HepG2 (cell line): ENCODE data around the gene HES3. TPM values are rescaled to one million over a fixed set of nuclear protein-coding genes. Genes with fewer than 3 reads are reported as not detected.
A peak's percentile ranks its signal among the peaks of the same experiment; 100 is the strongest.

Source experiments
- ATAC-seq: fragments of 200-7000 bp; cut with Tn5 transposase; 3 replicates; pipeline ENCODE4 v1.9.1; 2020; ENCODE audit warnings: mild to moderate bottlenecking, moderate library complexity
- BruUV-seq: library from RNA; stranded (reverse); fragments of 400-500 nt; replicated peaks from 2 replicates; lab custom pipeline; 2021; lab: Mats Ljungman, UMichigan
- CTCF ChIA-PET: fragments of 300-600 bp; formaldehyde crosslinking; extraction: SDS; loops from one replicate; lab custom pipeline; 2021; ENCODE audit warnings: low total read pairs, inconsistent platforms, low intra/inter-chr PET ratio; lab: Yijun Ruan, JAX
- POLR2A ChIA-PET: fragments of 350-600 bp; sonication (Branson Sonifier 250); formaldehyde crosslinking; loops from one replicate; lab custom pipeline; 2020; ENCODE audit warnings: antibody characterized with exemption, inconsistent platforms; lab: Yijun Ruan, JAX
- DNase-seq: peaks from one replicate; pipeline ENCODE4 v3.0.0-alpha.2; 2015; ENCODE audit warnings: low spot score
- FAIRE-seq: peaks from 3 replicates; lab custom pipeline; 2011; peaks lifted over from hg19 to GRCh38; lab: Jason Lieb, UNC
- H2AFZ ChIP-seq: one replicate; pipeline ENCODE4 v1.6.1; 2011; ENCODE audit warnings: low read length, inconsistent platforms
- H3K27ac ChIP-seq: fragments of 300-600 bp; 3 replicates; pipeline ENCODE4 v1.8.0; 2011; ENCODE audit warnings: mixed run types, mild to moderate bottlenecking, mixed read lengths, low read length, inconsistent platforms; ENCODE audit not compliant: insufficient read depth; ENCODE audit errors: extremely low read length
- H3K27me3 ChIP-seq, 2 experiments: fragments of 200-600 bp in 1 of 2; 2 replicates in 1 of 2; 3 replicates in 1 of 2; pipeline versions ENCODE4 v1.6.0 to v1.8.0; 2011; ENCODE audit warnings: low read length in 2 of 2, mild to moderate bottlenecking in 2 of 2, moderate library complexity in 2 of 2, inconsistent platforms in 1 of 2; ENCODE audit not compliant: insufficient read depth in 2 of 2, control insufficient read depth in 1 of 2
- H3K36me3 ChIP-seq, 2 experiments: fragments of 200-600 bp in 1 of 2; replicated peaks in 1 of 2; 2 replicates in 1 of 2; 3 replicates in 1 of 2; pipeline versions ENCODE4 v1.5.1 to v1.8.0; 2011; ENCODE audit warnings: low read length in 2 of 2, inconsistent platforms in 1 of 2; ENCODE audit not compliant: insufficient read depth in 2 of 2, control insufficient read depth in 1 of 2
- H3K4me1 ChIP-seq: 2 replicates; pipeline ENCODE4 v1.5.1; 2012; ENCODE audit warnings: low read length, inconsistent platforms; ENCODE audit not compliant: insufficient read depth
- H3K4me2 ChIP-seq: 2 replicates; pipeline ENCODE4 v1.6.0; 2011; ENCODE audit warnings: low read depth, low read length, inconsistent platforms
- H3K4me3 ChIP-seq, 3 experiments: fragments of 200-600 bp in 1 of 3; sonication (generic), shearing (Covaris generic) in 1 of 3; replicated peaks in 1 of 3; 2 replicates each; pipeline ENCODE4 v1.5.1; 2011 to 2016; ENCODE audit warnings: low read length in 3 of 3, inconsistent platforms in 2 of 3, low read depth in 2 of 3, mild to moderate bottlenecking in 2 of 3, control low read depth in 1 of 3, mixed read lengths in 1 of 3; ENCODE audit not compliant: insufficient read depth in 1 of 3
- H3K79me2 ChIP-seq: one replicate; pipeline ENCODE4 v1.6.1; 2011; ENCODE audit warnings: low read length, inconsistent platforms; ENCODE audit not compliant: insufficient read depth
- H3K9ac ChIP-seq: 2 replicates; pipeline ENCODE4 v1.6.0; 2011; ENCODE audit warnings: mild to moderate bottlenecking, low read depth, low read length, inconsistent platforms; ENCODE audit not compliant: insufficient read depth
- H3K9me3 ChIP-seq: 2 replicates; pipeline ENCODE4 v1.5.1; 2012; ENCODE audit warnings: mild to moderate bottlenecking, low read length
- H4K20me1 ChIP-seq: 2 replicates; pipeline ENCODE4 v1.6.0; 2011; ENCODE audit warnings: inconsistent platforms, mild to moderate bottlenecking, low read length, moderate library complexity; ENCODE audit not compliant: insufficient read depth
- IKZF1 ChIP-seq: fragments of 450-650 bp; IDR thresholded peaks from 2 replicates; pipeline ENCODE4 v1.7.1; 2016
- MNT ChIP-seq: fragments of 450-650 bp; IDR thresholded peaks from 2 replicates; pipeline ENCODE4 v1.6.1; 2016
- SMAD9 ChIP-seq: sonication (generic); formaldehyde crosslinking; IDR thresholded peaks from 2 replicates; pipeline ENCODE4 v1.5.1; 2020; ENCODE audit warnings: mild to moderate bottlenecking, missing genetic modification reagents
- ZFP36 ChIP-seq: fragments of 150-350 bp; IDR thresholded peaks from 2 replicates; pipeline ENCODE4 v1.6.1; 2018; ENCODE audit warnings: borderline replicate concordance, low read length, low read depth; ENCODE audit not compliant: partially characterized antibody
- ZNF24 ChIP-seq: fragments of 450-650 bp; IDR thresholded peaks from 2 replicates; pipeline ENCODE4 v1.6.1; 2017; ENCODE audit warnings: antibody characterized with exemption, mild to moderate bottlenecking
- ZNF629 ChIP-seq: sonication (generic); formaldehyde crosslinking; conservative IDR thresholded peaks from 2 replicates; pipeline ENCODE4 v1.5.0; 2020; ENCODE audit warnings: missing genetic modification reagents
- WGBS: methylation state at CpG from one replicate; pipeline ENCODE4 v1.1.6; 2017; ENCODE audit warnings: low lambda C conversion rate; 5-methylcytosine and 5-hydroxymethylcytosine counted together
- in situ Hi-C: cut with HindIII; loops from 2 replicates; pipeline ENCODE4 v1.10.0; 2017; ENCODE audit warnings: low pct_unique_long_range_greater_than_20kb; ENCODE audit not compliant: extremely low pct_ligation_motif_present
- intact Hi-C: fragments of 100-400 bp; cut with micrococcal nuclease; formaldehyde crosslinking; loops from one replicate; pipeline ENCODE4 v1.10.0; 2022; ENCODE audit not compliant: unreplicated experiment
- polyA plus RNA-seq, 8 experiments: library from polyadenylated mRNA; depleted of rRNA in 3 of 8; stranded (reverse) in 7 of 8; unstranded in 1 of 8; fragments of >200 nt; fragmentation: Illumina TruSeq in 4 of 8; extraction: Trizol in 4 of 8; gene quantifications; 2 replicates each; pipeline versions ENCODE4 v1.2.1 to v1.2.3, GENCODE V29; 2011 to 2016; ENCODE audit warnings: low read depth in 4 of 8, missing spikeins in 1 of 8, mixed read lengths in 1 of 8; ENCODE audit not compliant: insufficient read depth in 1 of 8
- total RNA-seq, 5 experiments: library from RNA; depleted of rRNA; stranded (reverse); fragments of >200 nt; fragmentation: Illumina TruSeq; extraction: Trizol; gene quantifications; 2 replicates each; pipeline ENCODE4 v1.2.3, GENCODE V29; 2016; ENCODE audit warnings: low read depth in 1 of 5
- TF ChIP-seq, protein P1 (sequence below): sonication (generic); formaldehyde crosslinking; IDR thresholded peaks from 2 replicates; pipeline ENCODE4 v1.4.0; 2020; ENCODE audit warnings: missing genetic modification reagents, borderline replicate concordance
- TF ChIP-seq, protein P2 (sequence below): sonication (generic); formaldehyde crosslinking; IDR thresholded peaks from 2 replicates; pipeline ENCODE4 v1.8.0; 2022; ENCODE audit warnings: missing genetic modification reagents, mild to moderate bottlenecking, borderline replicate concordance

Gene HES3
- total and polyA plus RNA-seq, 2 of the 13 experiments (the other 11 are each of a cell fraction or from before 2014, with no cell fraction given), result not detected

- TF ChIP-seq, protein P1, sequence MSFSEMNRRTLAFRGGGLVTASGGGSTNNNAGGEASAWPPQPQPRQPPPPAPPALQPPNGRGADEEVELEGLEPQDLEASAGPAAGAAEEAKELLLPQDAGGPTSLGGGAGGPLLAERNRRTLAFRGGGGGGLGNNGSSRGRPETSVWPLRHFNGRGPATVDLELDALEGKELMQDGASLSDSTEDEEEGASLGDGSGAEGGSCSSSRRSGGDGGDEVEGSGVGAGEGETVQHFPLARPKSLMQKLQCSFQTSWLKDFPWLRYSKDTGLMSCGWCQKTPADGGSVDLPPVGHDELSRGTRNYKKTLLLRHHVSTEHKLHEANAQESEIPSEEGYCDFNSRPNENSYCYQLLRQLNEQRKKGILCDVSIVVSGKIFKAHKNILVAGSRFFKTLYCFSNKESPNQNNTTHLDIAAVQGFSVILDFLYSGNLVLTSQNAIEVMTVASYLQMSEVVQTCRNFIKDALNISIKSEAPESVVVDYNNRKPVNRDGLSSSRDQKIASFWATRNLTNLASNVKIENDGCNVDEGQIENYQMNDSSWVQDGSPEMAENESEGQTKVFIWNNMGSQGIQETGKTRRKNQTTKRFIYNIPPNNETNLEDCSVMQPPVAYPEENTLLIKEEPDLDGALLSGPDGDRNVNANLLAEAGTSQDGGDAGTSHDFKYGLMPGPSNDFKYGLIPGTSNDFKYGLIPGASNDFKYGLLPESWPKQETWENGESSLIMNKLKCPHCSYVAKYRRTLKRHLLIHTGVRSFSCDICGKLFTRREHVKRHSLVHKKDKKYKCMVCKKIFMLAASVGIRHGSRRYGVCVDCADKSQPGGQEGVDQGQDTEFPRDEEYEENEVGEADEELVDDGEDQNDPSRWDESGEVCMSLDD, result no peak
- no peak for TF ChIP-seq MNT
- TF ChIP-seq, protein P2, sequence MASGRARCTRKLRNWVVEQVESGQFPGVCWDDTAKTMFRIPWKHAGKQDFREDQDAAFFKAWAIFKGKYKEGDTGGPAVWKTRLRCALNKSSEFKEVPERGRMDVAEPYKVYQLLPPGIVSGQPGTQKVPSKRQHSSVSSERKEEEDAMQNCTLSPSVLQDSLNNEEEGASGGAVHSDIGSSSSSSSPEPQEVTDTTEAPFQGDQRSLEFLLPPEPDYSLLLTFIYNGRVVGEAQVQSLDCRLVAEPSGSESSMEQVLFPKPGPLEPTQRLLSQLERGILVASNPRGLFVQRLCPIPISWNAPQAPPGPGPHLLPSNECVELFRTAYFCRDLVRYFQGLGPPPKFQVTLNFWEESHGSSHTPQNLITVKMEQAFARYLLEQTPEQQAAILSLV (CRISPR knock-in tag), result no peak
These were observed 8.4 kb downstream of the HES3 start (continued) for GRCh38 chr1:6252374-6252710.

DNA sequence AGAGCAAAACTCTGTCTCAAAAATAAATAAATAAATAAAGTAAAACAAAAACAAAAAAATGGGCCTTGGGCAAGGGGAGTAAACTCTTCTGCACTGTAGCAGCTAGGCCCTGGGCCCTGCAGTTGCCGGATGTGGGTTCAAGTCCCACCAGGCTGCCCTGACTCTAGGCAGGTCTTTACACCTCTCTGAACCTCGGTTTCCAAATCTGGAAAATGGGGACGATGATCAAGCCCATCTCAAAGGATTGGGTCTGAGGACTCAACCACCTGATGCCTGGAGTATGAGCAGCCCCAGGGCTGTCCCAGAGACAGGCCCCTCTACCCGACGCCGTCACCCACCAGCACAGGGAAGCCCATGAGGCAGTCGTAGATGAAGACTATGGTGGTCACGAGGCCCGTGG, 9.4 kb downstream of the HES3 start:
- ChIA-PET CTCF (no interaction called here), POLR2A (no interaction called here)
- no TSS peak for BruUV-seq
- H3K79me2 ChIP-seq, result no peaks in the 10 kb centered on the region
- no peaks in the 10 kb centered on the region for H3K36me3 ChIP-seq
- intact Hi-C loops, result no loop called here
- H4K20me1 ChIP-seq, result no peaks in the 10 kb centered on the region
- FAIRE-seq (no peak), DNase-seq (no peak), ATAC-seq (no peak)
- no peak overlapping the region for H3K4me3 ChIP-seq
- TF ChIP-seq ZNF24, result no peak
- TF ChIP-seq ZFP36, result no peak
- no peak for TF ChIP-seq SMAD9 (CRISPR knock-in tag)
- TF ChIP-seq IKZF1, result no peak
- peak; percentile 39; the same call in 1 of the 2 replicates for TF ChIP-seq ZNF629
- 82% methylated on average over 7 of the region's 9 CpGs for WGBS
- H3K9ac ChIP-seq, result no peak overlapping the region
- H3K4me2 ChIP-seq, result no peak overlapping the region
- in situ Hi-C loops, result no loop called here
- H3K9me3 ChIP-seq, result no peaks in the 10 kb centered on the region
- peaks cover 5 to 32% of the 10 kb centered on the region in 2 experiments; a peak in 3 of 5 replicates for H3K27me3 ChIP-seq
- H3K4me1 ChIP-seq, result peaks cover 8% of the 10 kb centered on the region
- H3K27ac ChIP-seq, result no peak overlapping the region
- H2AFZ ChIP-seq, result no peak overlapping the region
